HL-60 (cell line): Measurements from ENCODE around the gene UNC13B.

Experiments used
- DNase-seq, 2 experiments: peaks; one replicate each; pipeline ENCODE4 v3.0.0-alpha.2; 2010 to 2020; ENCODE audit warnings: low read depth in 1 of 2, low spot score in 1 of 2
- H3K27ac ChIP-seq: fragments of 250-450 bp; sonication (Bioruptor Pico); replicated peaks from 2 replicates; pipeline ENCODE4 v1.5.1; 2020; ENCODE audit warnings: mild to moderate bottlenecking, moderate library complexity
- H3K27me3 ChIP-seq: fragments of 250-450 bp; sonication (Bioruptor Pico); 2 replicates; pipeline ENCODE4 v1.5.1; 2021; ENCODE audit warnings: mild to moderate bottlenecking, moderate library complexity; ENCODE audit not compliant: insufficient read depth, poor library complexity, severe bottlenecking
- H3K4me3 ChIP-seq: replicated peaks from 2 replicates; pipeline ENCODE4 v1.5.1; 2011; ENCODE audit warnings: mild to moderate bottlenecking, control low read depth, low read length; ENCODE audit not compliant: insufficient read depth
- CTCF ChIP-seq: IDR thresholded peaks from one replicate; pipeline ENCODE4 v1.5.1; 2011; ENCODE audit warnings: low read length, control low read depth, inconsistent platforms; ENCODE audit not compliant: insufficient read depth
- GABPA ChIP-seq: IDR thresholded peaks from 2 replicates; pipeline ENCODE4 v1.6.1; 2012; ENCODE audit warnings: low read depth
- POLR2AphosphoS5 ChIP-seq: IDR thresholded peaks from 2 replicates; pipeline ENCODE4 v1.6.1; 2012; ENCODE audit warnings: low read depth
- REST ChIP-seq: IDR thresholded peaks from 2 replicates; pipeline ENCODE4 v1.6.1; 2012; ENCODE audit warnings: low read depth; ENCODE audit not compliant: insufficient replicate concordance
- SPI1 ChIP-seq: IDR thresholded peaks from 2 replicates; pipeline ENCODE4 v1.6.1; 2012; ENCODE audit warnings: low read depth, mild to moderate bottlenecking, borderline replicate concordance

UNC13B gene

DNA sequence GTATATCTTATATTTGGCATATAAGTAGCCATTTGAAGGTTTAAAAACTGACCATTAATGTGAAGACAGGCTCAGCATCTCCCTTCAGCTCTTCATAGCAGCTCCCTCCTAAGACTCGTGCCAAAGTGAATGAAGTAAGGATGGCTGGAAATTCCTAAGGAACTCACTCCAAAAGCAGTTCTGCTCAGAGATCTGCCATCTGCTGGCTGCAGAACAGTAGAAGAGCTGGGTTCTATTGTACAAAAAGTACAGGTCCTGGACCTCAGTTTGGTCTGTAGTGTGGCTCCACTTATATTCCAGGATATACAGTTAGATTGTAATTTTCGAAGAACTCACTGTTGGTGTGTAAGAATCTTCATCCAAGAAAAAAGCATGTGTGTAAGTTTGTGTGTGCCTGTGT, 223.2 kb downstream of the UNC13B start:
- no peak for TF ChIP-seq CTCF
- TF ChIP-seq GABPA: no peak
- TF ChIP-seq SPI1: no peak
- TF ChIP-seq REST: no peak
- TF ChIP-seq POLR2AphosphoS5: no peak
- no peaks in the 10 kb centered on the region for H3K27me3 ChIP-seq
- no peak overlapping the region for H3K4me3 ChIP-seq
- H3K27ac ChIP-seq: no peak overlapping the region
- DNase-seq: no peak

DNA sequence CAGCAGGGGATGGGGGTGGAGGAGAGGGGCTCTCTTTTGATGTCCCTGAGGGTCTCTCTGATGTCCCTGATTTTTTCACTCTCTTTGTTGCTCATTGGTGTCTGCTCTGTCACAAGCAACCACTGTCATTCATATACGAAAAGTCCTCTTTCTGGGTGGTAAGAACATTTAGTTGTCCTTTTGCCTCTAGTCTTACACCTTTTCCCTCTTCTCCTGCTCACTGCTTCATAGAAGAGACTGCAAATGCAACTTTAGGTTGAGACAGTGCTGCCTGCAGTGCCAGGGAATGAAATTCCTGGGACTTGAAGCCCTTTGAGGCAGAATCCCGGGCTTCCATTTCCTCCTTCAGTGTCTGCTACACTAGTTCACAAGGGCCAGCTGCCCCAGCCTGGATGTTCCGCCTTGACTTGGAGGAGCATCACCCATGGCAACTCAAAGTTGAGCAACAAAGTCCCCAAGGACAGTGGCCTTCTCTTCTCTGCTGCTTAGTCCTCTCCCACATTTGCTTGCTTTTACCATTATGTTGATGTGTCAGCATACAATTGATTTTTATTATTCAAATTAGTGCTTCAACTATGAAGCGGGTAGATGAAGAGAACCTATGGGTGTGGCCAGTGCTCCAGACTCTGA, 233.4 kb downstream of the UNC13B start:
- Histone ChIP-seq H3K4me3 (no peak overlapping the region), H3K27ac (no peak overlapping the region), H3K27me3 (no peaks in the 10 kb centered on the region)
- no peak for DNase-seq
- TF ChIP-seq GABPA (no peak), SPI1 (no peak), REST (no peak), CTCF (no peak), POLR2AphosphoS5 (no peak)

DNA sequence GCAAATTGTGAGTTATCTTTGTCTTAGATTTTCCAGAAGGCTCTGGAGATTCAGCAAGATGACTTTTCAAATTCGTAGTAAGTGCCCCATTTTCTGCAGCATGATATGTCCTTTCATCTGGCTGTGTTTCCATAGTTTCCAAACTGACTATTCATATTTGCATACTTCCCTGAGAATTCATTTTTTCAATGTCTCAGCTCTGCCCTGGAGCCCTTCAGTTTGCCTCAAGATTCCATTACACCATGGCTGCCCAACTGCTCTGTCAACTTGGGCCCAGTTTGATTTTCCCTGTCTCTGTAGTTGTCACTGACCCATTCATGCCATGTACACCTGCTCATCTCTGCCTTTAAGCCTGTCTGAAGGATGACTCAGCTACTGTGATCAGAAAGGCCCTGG, 233.9 kb downstream of the UNC13B start:
- H3K4me3 ChIP-seq: no peak overlapping the region
- no peak for DNase-seq
- TF ChIP-seq SPI1: no peak
- TF ChIP-seq GABPA: no peak
- TF ChIP-seq POLR2AphosphoS5: no peak
- no peak for TF ChIP-seq CTCF
- no peak for TF ChIP-seq REST
- H3K27me3 ChIP-seq: no peaks in the 10 kb centered on the region
- no peak overlapping the region for H3K27ac ChIP-seq
